Mammary epithelial cell (primary cell): ENCODE measurements around the gene BNIP3.
"Not testable (repeated sequence)": the region's sequence is repeated elsewhere in the genome, so short reads cannot be mapped to it uniquely, and the experiment has no call there.

ENCODE experiments used
- CTCF ChIP-seq, 2 donors: IDR thresholded peaks in 1 of 2; conservative IDR thresholded peaks in 1 of 2; 2 replicates each; pipeline ENCODE4 v1.5.1; 2011 to 2012; ENCODE audit warnings: inconsistent platforms in 2 of 2, low read length in 2 of 2, mild to moderate bottlenecking in 2 of 2, control low read depth in 1 of 2, low read depth in 1 of 2; ENCODE audit not compliant: insufficient read depth in 1 of 2; ENCODE audit errors: extremely low read depth in 1 of 2
- EZH2 ChIP-seq: IDR thresholded peaks from 2 replicates; pipeline ENCODE4 v1.6.1; 2012; ENCODE audit warnings: low read length, inconsistent platforms, borderline replicate concordance

GRCh38 chr10:131986851-131987250 lies 5.1 kb upstream of the BNIP3 start:
- not testable (repeated sequence) for TF ChIP-seq CTCF (conservative IDR thresholded peaks at IDR 0.05 in 1 of 2, IDR thresholded peaks at IDR 0.05 in 1 of 2; ENCODE audit: extremely low read depth in 1 of 2, insufficient read depth in 1 of 2, low read depth in 1 of 2, low read length in 2 of 2); EZH2
